Stimulated activated CD4-positive, alpha-beta T cell treated with anti-CD3 and anti-CD28 coated beads, Interleukin-1b, Interleukin-23, amount 100 ng/mL, for 24 hours (primary cell): ENCODE results near the gene PPP1R9B.

Source experiments
- DNase-seq, 4 experiments: peaks; one replicate each; pipeline ENCODE4 v3.0.0-alpha.2; 2020; ENCODE audit warnings: low read depth in 4 of 4, low spot score in 1 of 4

Gene PPP1R9B

GRCh38 chr17:50143461-50144176 lies 6.9 kb downstream of the PPP1R9B start:
- no peak for DNase-seq

GRCh38 chr17:50141745-50142110 lies 8.7 kb downstream of the PPP1R9B start:
- no peak for DNase-seq

- DNase-seq = no peak
Observed at GRCh38 chr17:50141026-50141744, 9.3 kb downstream of the PPP1R9B start.

GRCh38 chr17:50139950-50140885 lies 10.3 kb downstream of the PPP1R9B start:
- peak; percentile 57 to 75 (median 66) for DNase-seq

GRCh38 chr17:50139185-50139783 lies 11.2 kb downstream of the PPP1R9B start:
- DNase-seq = no peak

DNA sequence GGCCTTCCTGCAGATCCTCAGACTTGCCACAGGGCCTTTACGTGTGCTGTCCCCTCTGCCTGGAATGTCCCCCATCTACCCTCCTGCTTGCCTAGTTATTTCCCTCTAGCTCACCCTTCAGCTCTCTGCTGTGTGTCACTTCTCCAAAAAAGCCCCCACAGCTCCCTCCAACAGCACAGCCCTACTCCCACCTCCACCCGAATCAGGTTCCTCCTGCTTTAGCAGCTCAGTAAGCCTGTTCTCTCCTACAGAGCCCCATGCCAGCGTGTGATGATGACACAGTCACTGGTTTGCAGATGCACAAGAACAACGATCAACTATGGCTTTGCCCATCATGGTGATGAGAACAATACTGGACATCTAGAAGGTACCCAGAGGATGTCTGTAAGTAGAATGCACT lies 13.4 kb downstream of the PPP1R9B start:
- DNase-seq = no peak

DNA sequence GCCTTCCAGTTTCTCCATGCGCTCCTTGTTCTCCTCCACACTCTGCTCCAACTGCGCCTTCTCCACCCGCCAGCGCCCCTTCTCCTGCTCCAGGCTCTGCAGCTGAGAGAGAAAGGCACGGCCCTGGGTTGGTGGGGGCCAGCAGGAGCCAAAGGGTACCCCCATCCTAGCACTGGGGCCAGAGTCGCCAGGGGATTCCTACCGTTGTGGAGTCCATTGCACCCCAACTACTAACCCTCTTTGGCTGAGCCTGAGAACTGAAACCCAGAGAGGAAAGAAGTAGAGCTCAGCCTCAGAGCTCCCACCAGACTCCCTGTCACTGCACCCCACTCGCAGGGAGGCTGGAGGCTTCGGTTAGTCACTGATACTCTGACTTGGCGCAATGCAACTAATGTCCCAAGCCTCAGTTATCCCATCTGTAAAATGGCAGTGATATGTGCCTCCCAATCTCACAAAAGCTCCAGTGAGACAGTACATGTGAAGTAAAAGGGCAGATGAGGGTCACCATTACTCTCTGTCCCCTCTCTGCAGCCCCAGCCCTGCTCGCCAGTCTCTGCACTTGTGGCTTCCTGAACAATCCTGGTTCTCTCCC lies 14.3 kb downstream of the PPP1R9B start:
- DNase-seq = no peak

- DNase-seq = no peak
Observed at GRCh38 chr17:50135316-50136095, 15.0 kb downstream of the PPP1R9B start.

DNA sequence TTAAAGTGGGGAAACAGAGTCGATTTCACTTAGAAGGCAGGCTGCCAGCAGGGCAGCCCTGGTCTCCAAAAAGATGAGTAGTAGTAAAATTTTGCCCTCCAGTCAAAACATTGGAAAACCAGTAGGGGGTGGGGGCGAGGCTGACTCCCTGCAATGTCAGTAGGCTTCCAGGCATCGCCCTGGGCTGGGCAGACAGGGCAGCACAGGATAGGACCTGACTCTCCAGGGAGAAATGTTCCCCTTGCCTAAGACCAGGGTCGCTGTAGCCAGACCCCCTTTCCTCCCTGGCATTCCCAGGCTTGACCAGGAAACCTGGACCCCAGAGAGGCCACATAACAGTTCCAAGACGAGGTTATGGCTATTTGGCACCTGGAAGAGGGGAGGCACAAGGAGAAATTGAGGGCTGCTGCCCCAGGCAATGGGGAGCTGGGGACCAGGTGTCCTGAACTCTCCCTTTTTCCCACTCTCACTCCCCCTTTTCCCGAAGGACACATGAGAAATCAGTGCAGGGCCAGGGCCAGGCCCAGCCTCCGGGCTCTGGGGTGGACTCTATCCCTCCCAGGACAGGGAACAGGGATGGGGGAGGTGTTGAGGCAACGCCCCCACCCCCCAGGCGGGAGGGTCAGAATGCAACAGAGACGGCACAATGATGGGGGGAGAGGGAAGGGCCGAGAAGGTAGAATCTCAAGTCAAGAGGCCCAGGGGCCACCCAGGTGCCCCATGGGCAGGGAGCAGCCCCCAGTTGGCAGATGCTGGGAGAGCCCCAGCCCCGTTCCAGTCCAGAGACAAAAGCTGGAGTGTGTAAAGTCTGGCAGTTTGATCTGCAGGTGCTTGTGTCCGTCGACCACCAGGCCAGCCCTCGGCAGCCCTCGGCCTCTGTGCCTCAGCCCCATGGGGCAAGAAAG lies 16.0 kb downstream of the PPP1R9B start:
- DNase-seq = no peak

DNA sequence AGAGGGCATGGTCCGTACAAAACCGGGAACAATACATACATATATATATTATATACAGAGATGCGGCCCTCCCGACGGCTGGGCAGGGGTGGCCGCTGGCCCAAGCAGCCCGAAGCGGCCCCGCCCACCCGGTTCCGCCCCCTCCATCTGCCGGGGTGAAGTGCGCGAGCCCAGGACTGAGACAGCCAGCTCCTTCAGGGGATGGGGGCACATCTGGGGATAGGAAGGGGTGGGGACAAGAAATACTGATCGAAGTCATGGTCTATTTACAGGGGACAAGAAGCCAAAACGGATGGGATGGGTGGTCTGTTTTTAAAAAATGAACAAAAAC lies 16.7 kb downstream of the PPP1R9B start:
- no peak for DNase-seq

DNA sequence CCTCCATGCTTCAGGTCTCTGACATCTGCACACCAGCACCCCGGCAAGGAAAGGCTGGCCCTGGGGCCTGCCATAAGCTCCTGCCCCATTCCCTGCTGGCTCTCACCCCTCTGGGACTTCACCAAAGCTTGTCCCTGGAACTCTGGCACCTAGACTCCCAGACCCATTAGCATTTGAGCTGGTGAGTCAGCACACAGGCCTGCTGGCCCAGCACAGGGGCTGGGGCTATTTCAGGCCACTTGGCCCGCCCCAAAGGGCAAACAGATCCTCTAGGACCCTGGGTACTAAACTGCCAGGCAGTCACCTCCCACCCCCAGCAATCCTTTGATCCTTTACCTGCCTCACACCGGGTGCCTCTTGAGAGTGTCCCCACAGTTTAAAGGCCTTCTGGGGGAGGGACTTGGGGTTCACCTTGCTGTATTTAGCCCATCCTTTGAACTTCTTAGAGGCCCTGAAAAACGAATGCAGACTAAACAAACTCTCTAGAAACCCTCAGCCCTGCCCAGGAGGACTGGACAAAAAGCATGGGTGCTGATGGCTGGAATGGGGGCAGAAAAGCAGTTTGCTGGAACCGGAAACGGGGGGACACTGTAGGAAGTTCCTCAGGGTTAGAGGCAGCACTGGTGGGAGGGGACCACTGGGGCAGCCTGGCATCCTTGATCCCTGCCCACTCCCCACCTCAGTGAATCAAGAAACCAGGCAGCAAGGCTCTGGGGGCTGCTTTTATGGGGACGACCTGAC lies 17.3 kb downstream of the PPP1R9B start:
- DNase-seq = no peak

DNA sequence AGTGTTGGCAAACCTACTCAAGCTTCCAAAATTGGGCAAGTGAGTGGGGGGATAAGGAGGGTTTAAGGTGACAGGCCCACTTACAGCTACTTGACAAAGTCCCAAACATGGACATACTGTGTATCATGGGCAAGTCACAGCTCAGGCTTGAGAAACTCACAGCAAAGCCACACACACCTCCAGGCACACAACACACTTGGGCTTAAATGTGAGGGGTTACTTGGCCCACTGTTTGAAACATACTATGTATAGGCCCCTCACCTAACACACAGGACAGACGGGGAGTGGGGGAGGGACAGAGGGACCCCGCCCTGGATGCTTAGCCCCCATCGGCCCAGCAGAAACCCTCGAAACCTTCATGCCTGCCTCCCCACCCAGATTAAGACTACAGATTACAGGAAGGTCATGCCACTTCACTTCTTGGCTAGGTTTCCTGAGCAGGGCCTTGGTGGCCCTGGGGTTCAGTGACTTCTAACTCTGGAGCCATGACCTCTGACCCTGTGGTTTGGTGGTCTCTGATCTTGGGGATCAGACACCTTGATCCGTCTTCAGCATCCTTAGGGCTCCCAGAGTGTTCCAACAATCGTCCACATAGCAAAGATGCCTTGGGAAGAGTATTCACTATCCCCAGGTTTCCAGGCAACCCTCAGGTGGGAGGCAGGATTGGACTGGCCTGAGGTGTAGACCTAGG lies 18.2 kb downstream of the PPP1R9B start:
- DNase-seq = no peak

- no peak for DNase-seq
Observed at GRCh38 chr17:50130559-50131305, 19.7 kb downstream of the PPP1R9B start.

GRCh38 chr17:50129728-50130558 lies 20.5 kb downstream of the PPP1R9B start, which contains the start of gene SAMD14:
Gene SAMD14, minus strand, starts transcription at chr17:50130160. Its CDS starts 5,201 bp downstream, at chr17:50124959.
- DNase-seq = no peak

DNA sequence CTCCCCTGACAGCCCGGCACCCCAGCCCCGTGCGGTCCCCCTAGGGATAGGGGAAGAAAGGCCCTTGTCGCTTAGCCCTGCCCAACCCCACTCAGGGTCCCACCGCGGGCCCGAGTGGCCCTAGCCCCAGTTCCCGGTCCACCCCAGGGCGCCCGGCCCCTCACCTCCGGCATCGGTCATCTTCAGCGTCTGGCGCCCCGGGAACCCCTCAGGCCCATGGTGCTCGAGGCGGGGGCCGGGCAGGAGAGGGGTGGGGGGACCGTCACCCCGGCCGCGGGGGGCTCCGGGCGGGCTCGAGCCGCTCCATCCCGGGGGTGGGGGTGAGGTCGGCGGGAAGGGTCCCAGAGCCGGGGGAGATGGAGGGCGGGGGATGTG lies 21.1 kb downstream of the PPP1R9B start:
- no peak for DNase-seq
